ENCODE measurements around the gene ADAMTS14.

ADAMTS14 gene

GRCh38 chr10:70695241-70696030 lies 23.1 kb downstream of the ADAMTS14 start:
- Histone ChIP-seq H3K79me2 (ENCODE audit: insufficient read depth, low read length) (no peaks in the 10 kb centered on the region), H4K20me1 (ENCODE audit: insufficient read depth, low read length) (no peaks in the 10 kb centered on the region), H3K36me3 (ENCODE audit: insufficient read depth, low read length) (no peaks in the 10 kb centered on the region), H3K4me1 (ENCODE audit: insufficient read depth, low read length) (peaks cover 8% of the 10 kb centered on the region; the same call in 1 of the 2 replicates), H2AFZ (ENCODE audit: low read depth, low read length) (no peak overlapping the region), H3K4me2 (ENCODE audit: insufficient read depth, low read length) (no peak overlapping the region), H3K27ac (ENCODE audit: low read length) (no peak overlapping the region), H3K4me3 (ENCODE audit: low read depth in 1 of 2, low read length in 2 of 2) (no peak overlapping the region), H3K9me3 (ENCODE audit: insufficient read depth, low read length, severe bottlenecking) (no peaks in the 10 kb centered on the region), H3K27me3 (ENCODE audit: insufficient read depth, low read length, poor library complexity) (no peaks in the 10 kb centered on the region), H3K9ac (ENCODE audit: low read depth, low read length) (no peak overlapping the region)
- TF ChIP-seq CTCF (IDR thresholded peaks at IDR 0.05; ENCODE audit: borderline replicate concordance, extremely low read depth, low read length, poor library complexity, severe bottlenecking) (no peak), EZH2 (IDR thresholded peaks at IDR 0.05; ENCODE audit: borderline replicate concordance, low read depth, low read length, severe bottlenecking) (no peak)
- DNase-seq: no peak
- no peak for ATAC-seq (ENCODE audit: insufficient read depth, low read depth)

- Histone ChIP-seq H3K4me3 (ENCODE audit: low read depth in 1 of 2, low read length in 2 of 2) (no peak overlapping the region), H3K9me3 (ENCODE audit: insufficient read depth, low read length, severe bottlenecking) (no peaks in the 10 kb centered on the region), H4K20me1 (ENCODE audit: insufficient read depth, low read length) (no peaks in the 10 kb centered on the region), H3K27ac (ENCODE audit: low read length) (no peak overlapping the region), H3K79me2 (ENCODE audit: insufficient read depth, low read length) (no peaks in the 10 kb centered on the region), H3K9ac (ENCODE audit: low read depth, low read length) (no peak overlapping the region), H3K4me1 (ENCODE audit: insufficient read depth, low read length) (peaks cover 8% of the 10 kb centered on the region; the same call in 1 of the 2 replicates), H2AFZ (ENCODE audit: low read depth, low read length) (no peak overlapping the region), H3K27me3 (ENCODE audit: insufficient read depth, low read length, poor library complexity) (no peaks in the 10 kb centered on the region), H3K4me2 (ENCODE audit: insufficient read depth, low read length) (no peak overlapping the region), H3K36me3 (ENCODE audit: insufficient read depth, low read length) (no peaks in the 10 kb centered on the region)
- TF ChIP-seq CTCF (IDR thresholded peaks at IDR 0.05; ENCODE audit: borderline replicate concordance, extremely low read depth, low read length, poor library complexity, severe bottlenecking) (no peak), EZH2 (IDR thresholded peaks at IDR 0.05; ENCODE audit: borderline replicate concordance, low read depth, low read length, severe bottlenecking) (no peak)
- no peak for DNase-seq
- ATAC-seq (ENCODE audit: insufficient read depth, low read depth): no peak
These were observed 25.9 kb downstream of the ADAMTS14 start for GRCh38 chr10:70698211-70698610.

- Histone ChIP-seq H2AFZ (ENCODE audit: low read depth, low read length) (no peak overlapping the region), H3K4me3 (ENCODE audit: low read depth in 1 of 2, low read length in 2 of 2) (no peak overlapping the region), H3K9me3 (ENCODE audit: insufficient read depth, low read length, severe bottlenecking) (no peaks in the 10 kb centered on the region), H3K9ac (ENCODE audit: low read depth, low read length) (no peak overlapping the region), H3K79me2 (ENCODE audit: insufficient read depth, low read length) (no peaks in the 10 kb centered on the region), H3K4me1 (ENCODE audit: insufficient read depth, low read length) (peaks cover 8% of the 10 kb centered on the region; the same call in 1 of the 2 replicates), H3K27me3 (ENCODE audit: insufficient read depth, low read length, poor library complexity) (no peaks in the 10 kb centered on the region), H3K27ac (ENCODE audit: low read length) (no peak overlapping the region), H4K20me1 (ENCODE audit: insufficient read depth, low read length) (no peaks in the 10 kb centered on the region), H3K36me3 (ENCODE audit: insufficient read depth, low read length) (no peaks in the 10 kb centered on the region), H3K4me2 (ENCODE audit: insufficient read depth, low read length) (no peak overlapping the region)
- TF ChIP-seq EZH2 (IDR thresholded peaks at IDR 0.05; ENCODE audit: borderline replicate concordance, low read depth, low read length, severe bottlenecking): no peak
- no peak for TF ChIP-seq CTCF (IDR thresholded peaks at IDR 0.05; ENCODE audit: borderline replicate concordance, extremely low read depth, low read length, poor library complexity, severe bottlenecking)
- DNase-seq (no peak), ATAC-seq (ENCODE audit: insufficient read depth, low read depth) (no peak)
These were observed 26.9 kb downstream of the ADAMTS14 start for GRCh38 chr10:70699063-70699658.
